ENCODE data around the gene RAVER1.
A peak's percentile ranks its signal among the peaks of the same experiment; 100 is the strongest.
"Not testable (repeated sequence)": the region's sequence is repeated elsewhere in the genome, so short reads cannot be mapped to it uniquely, and the experiment has no call there.

The RAVER1 gene

GRCh38 chr19:10290357-10290875 lies 42.9 kb downstream of the RAVER1 start:
- DNase-seq (ENCODE audit: low spot score): no peak

- DNase-seq (ENCODE audit: low spot score): no peak
Observed at GRCh38 chr19:10289836-10290356, 43.4 kb downstream of the RAVER1 start, which contains the start of gene ICAM5. ICAM5 (plus strand) TSS chr19:10289952; CDS start chr19:10290044, 92 bp downstream.

- peak; percentile 43 for DNase-seq (ENCODE audit: low spot score)
Observed at GRCh38 chr19:10289167-10289835, 44.0 kb downstream of the RAVER1 start.

GRCh38 chr19:10288662-10289166 lies 44.6 kb downstream of the RAVER1 start:
- DNase-seq (ENCODE audit: low spot score): peak; percentile 67

- no peak for DNase-seq (ENCODE audit: low spot score)
Observed at GRCh38 chr19:10286803-10287737, 46.3 kb downstream of the RAVER1 start, which contains the start of gene ICAM4. ICAM4 (plus strand) TSS chr19:10286955; CDS start chr19:10287013, 58 bp downstream.

- DNase-seq (ENCODE audit: low spot score): no peak
Observed at GRCh38 chr19:10285393-10285792, 47.9 kb downstream of the RAVER1 start.

- no peak for DNase-seq (ENCODE audit: low spot score)
Observed at GRCh38 chr19:10284960-10285278, 48.4 kb downstream of the RAVER1 start.

- no peak for DNase-seq (ENCODE audit: low spot score)
Observed at GRCh38 chr19:10284065-10284959, 49.0 kb downstream of the RAVER1 start.

- DNase-seq (ENCODE audit: low spot score): no peak
Observed at GRCh38 chr19:10283301-10284064, 49.8 kb downstream of the RAVER1 start.

GRCh38 chr19:10282043-10282442 lies 51.3 kb downstream of the RAVER1 start:
- not testable (repeated sequence) for DNase-seq (ENCODE audit: low spot score)

- no peak for DNase-seq (ENCODE audit: low spot score)
Observed at GRCh38 chr19:10279737-10280442, 53.4 kb downstream of the RAVER1 start.

GRCh38 chr19:10278935-10279334 lies 54.4 kb downstream of the RAVER1 start:
- no peak for DNase-seq (ENCODE audit: low spot score)

GRCh38 chr19:10277795-10278589 lies 55.3 kb downstream of the RAVER1 start:
- DNase-seq (ENCODE audit: low spot score): no peak

GRCh38 chr19:10274589-10274988 lies 58.7 kb downstream of the RAVER1 start:
- no peak for DNase-seq (ENCODE audit: low spot score)

GRCh38 chr19:10271543-10272086 lies 61.7 kb downstream of the RAVER1 start:
- DNase-seq (ENCODE audit: low spot score): no peak

GRCh38 chr19:10270616-10271394 lies 62.5 kb downstream of the RAVER1 start, which contains the start of gene ICAM1:
ICAM1 (plus strand) TSS chr19:10271120; CDS start chr19:10271160, 40 bp downstream.
- no peak for DNase-seq (ENCODE audit: low spot score)

GRCh38 chr19:10270180-10270615 lies 63.1 kb downstream of the RAVER1 start:
- DNase-seq (ENCODE audit: low spot score): no peak
